HG03565 (cell line): Measurements from ENCODE around the gene GALNT10.

Experiments
- ATAC-seq: cut with Tn5 transposase; IDR thresholded peaks from one replicate; pipeline ENCODE4 v1.9.1; 2021; ENCODE audit warnings: mild to moderate bottlenecking, moderate library complexity; ENCODE audit not compliant: unreplicated experiment

The GALNT10 gene

GRCh38 chr5:154429341-154429740 lies 238.8 kb downstream of the GALNT10 start:
- ATAC-seq, result no peak

GRCh38 chr5:154430466-154430865 lies 239.9 kb downstream of the GALNT10 start:
- no peak for ATAC-seq

- no peak for ATAC-seq
Measured at GRCh38 chr5:154430961-154431630, 240.6 kb downstream of the GALNT10 start.

- ATAC-seq, result no peak
Measured at GRCh38 chr5:154435226-154435625, 244.7 kb downstream of the GALNT10 start.

- no peak for ATAC-seq
Measured at GRCh38 chr5:154437281-154437965, 246.9 kb downstream of the GALNT10 start.

GRCh38 chr5:154440540-154440939 lies 250.0 kb downstream of the GALNT10 start:
- no peak for ATAC-seq

- no peak for ATAC-seq
Measured at GRCh38 chr5:154442801-154443200, 252.3 kb downstream of the GALNT10 start.

GRCh38 chr5:154444556-154445421 lies 254.3 kb downstream of the GALNT10 start:
- no peak for ATAC-seq

GRCh38 chr5:154445422-154446194 lies 255.1 kb downstream of the GALNT10 start, which contains the start of gene SAP30L:
Gene SAP30L, plus strand, starts transcription at chr5:154445997. Its CDS starts 608 bp downstream, at chr5:154446605.
- ATAC-seq, result peak; percentile 97

- ATAC-seq, result no peak
Measured at GRCh38 chr5:154446195-154447088, 255.9 kb downstream of the GALNT10 start.

- ATAC-seq, result no peak
Measured at GRCh38 chr5:154447089-154447725, 256.7 kb downstream of the GALNT10 start.

- no peak for ATAC-seq
Measured at GRCh38 chr5:154449786-154450185, 259.3 kb downstream of the GALNT10 start.

GRCh38 chr5:154451957-154452356 lies 261.4 kb downstream of the GALNT10 start:
- no peak for ATAC-seq

GRCh38 chr5:154455585-154455984 lies 265.1 kb downstream of the GALNT10 start:
- ATAC-seq, result no peak

- ATAC-seq, result no peak
Measured at GRCh38 chr5:154456540-154456939, 266.0 kb downstream of the GALNT10 start.

- ATAC-seq, result no peak
Measured at GRCh38 chr5:154459015-154459414, 268.5 kb downstream of the GALNT10 start.

GRCh38 chr5:154460172-154460571 lies 269.6 kb downstream of the GALNT10 start:
- no peak for ATAC-seq

GRCh38 chr5:154461531-154461930 lies 271.0 kb downstream of the GALNT10 start:
- ATAC-seq, result no peak

GRCh38 chr5:154464438-154464837 lies 273.9 kb downstream of the GALNT10 start:
- no peak for ATAC-seq
